GM19395 (cell line): ENCODE data around the gene NCKAP5.

Experiments
- ATAC-seq: cut with Tn5 transposase; IDR thresholded peaks from one replicate; pipeline ENCODE4 v1.9.1; 2021; ENCODE audit warnings: mild to moderate bottlenecking, moderate library complexity; ENCODE audit not compliant: unreplicated experiment

Gene NCKAP5

GRCh38 chr2:133177196-133177595 lies 391.1 kb downstream of the NCKAP5 start:
- no peak for ATAC-seq

- no peak for ATAC-seq
Measured at GRCh38 chr2:133175926-133176325, 392.3 kb downstream of the NCKAP5 start.

DNA sequence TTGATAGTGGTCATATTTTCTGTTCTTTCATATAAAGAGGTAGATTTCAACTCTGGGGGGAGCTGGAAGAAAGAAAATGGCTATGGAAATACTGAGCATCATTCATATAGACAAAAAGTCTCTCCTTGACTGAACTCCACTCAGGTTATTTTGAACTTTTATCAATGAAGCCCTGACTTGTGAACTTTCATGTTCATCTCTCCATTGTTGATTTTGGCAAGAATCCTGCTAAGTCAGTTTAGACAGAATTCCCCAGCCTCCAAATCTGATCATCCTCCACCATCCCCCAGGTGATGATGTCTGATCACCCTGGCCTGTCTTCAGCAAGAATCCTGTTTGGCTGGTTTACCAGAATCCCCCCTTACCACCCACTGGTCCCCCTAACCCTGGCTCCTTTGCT lies 395.0 kb downstream of the NCKAP5 start:
- no peak for ATAC-seq

- ATAC-seq = peak; percentile 74
Measured at GRCh38 chr2:133171393-133172004, 396.8 kb downstream of the NCKAP5 start.

- no peak for ATAC-seq
Measured at GRCh38 chr2:133169274-133169912, 398.9 kb downstream of the NCKAP5 start.

DNA sequence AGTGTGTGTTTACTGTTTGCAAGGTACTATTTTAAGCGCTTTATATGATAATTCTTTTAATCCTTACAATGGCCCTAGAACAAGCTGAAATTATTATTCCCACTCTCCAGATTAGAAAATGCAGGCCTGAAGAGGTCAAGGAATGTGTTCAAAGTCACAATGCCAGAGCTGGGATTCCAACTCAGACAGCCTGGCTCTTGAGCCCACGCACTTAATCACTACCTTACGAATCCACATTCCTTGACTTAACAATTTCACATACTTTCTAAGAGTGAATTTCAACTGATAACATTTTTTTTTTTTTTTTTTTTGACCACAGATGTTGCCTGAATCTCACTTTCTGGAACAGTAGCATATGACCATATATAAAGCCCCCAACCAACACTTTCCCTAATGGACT lies 400.3 kb downstream of the NCKAP5 start:
- no peak for ATAC-seq

DNA sequence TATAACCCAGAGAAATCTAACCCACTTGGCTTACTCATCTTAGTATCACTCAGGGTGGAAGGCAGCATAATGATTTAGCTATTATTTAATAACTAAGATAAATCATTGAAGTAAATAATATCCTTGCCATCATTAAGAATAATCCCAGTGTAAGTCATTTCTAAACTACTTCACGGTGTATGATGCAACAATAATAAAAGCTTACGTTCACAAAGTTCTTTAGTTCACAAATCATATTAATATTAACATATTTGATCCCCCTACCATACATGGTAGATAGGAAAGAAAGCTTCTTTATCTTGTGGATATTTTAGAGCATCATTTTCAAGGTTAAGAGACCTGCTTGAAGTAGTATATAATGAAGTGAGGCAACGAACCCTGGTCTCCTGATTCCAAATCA lies 401.0 kb downstream of the NCKAP5 start:
- no peak for ATAC-seq

DNA sequence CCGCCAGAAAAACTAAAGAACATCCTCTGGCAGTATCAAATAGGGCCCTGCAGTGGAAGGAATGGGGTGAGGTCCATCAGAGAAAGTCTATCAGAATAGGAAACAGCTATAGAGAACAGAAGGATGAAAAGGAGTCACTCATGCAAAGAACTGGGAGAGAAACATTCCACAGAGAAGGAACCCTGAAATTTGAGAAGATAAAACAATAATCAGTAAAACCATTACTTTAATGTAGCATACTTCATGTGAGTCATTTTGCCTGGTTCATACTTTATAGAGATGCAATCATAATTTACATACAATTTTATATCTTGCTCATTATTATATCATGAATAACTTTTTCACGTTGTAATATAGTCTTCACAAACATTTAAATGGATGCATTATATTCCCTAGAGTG lies 402.2 kb downstream of the NCKAP5 start:
- ATAC-seq = no peak

DNA sequence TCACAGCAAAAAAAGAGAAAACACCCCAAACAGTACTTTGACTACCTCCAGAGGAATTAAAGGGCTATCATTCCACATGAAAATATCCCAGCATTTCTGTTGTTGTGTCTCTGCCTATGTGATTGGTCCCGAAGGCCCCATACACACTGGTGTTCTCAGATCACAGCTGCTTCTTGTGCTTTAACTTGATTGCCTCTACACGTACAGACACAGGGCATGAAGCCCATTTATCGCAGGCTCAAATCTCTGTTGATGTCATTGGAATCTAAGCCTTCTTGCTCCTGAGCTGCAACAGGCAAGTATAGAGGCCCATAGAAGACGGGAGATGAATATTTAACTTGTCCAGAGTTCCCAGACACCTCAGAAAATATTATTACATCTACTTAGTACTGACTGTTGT lies 405.2 kb downstream of the NCKAP5 start:
- ATAC-seq = no peak

GRCh38 chr2:133158442-133158841 lies 409.8 kb downstream of the NCKAP5 start:
- no peak for ATAC-seq

DNA sequence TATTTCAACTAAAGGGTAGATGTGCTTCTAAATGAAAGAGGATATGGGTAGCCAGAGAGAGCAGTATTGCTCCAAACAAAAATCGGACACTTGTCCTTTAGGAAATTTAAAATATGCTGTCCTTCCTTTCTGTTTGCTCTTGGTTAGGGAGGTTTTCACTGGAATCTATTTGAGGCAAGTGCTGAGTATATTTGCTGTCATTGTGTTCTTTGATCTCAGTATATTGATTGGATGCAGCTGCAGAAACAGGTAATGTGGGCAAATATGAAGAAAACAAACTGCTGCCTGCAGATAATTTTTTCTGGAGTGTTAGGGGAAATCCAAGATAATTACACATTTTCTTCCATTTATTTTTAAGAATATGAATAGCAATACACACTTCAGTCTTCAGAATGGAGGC lies 410.2 kb downstream of the NCKAP5 start:
- no peak for ATAC-seq

DNA sequence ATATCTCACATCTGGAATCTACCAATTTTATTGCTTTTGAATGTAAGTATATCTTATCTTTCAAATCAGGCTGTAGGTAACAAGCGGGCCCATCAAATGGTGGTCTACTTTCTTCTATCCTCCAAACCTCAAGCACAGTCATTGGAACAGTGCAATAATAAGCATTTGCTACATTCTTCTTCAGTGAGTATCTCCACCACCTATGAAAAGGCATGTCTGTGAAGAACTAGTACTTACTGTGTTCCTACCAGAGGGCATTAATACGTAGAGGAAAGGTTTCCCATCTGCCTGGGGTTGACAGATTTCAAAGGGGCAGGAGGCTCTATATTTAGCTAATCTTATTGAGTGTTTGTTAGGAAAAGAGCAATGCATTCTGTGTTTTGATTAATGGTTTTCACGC lies 411.1 kb downstream of the NCKAP5 start:
- no peak for ATAC-seq

- ATAC-seq = no peak
Measured at GRCh38 chr2:133152801-133153200, 415.5 kb downstream of the NCKAP5 start.

GRCh38 chr2:133148187-133148586 lies 420.1 kb downstream of the NCKAP5 start:
- no peak for ATAC-seq

DNA sequence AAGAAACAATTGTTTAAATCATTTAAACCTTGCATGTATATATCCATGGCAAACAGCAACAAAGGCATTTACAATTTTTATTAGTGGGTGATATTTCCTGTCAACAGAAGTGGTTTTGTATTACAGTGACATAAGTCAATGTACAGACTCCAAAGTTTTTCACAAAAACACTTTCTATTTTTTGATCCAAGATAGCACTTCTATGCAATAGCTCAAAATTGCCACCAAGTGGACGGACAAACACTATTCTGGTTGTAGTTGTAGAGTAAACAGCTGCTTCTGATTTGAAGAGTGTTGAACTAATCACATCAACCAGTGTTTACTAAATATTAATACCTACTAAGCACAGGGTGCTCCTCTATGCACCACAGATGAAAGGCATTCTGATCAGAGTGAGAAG lies 421.4 kb downstream of the NCKAP5 start:
- no peak for ATAC-seq

DNA sequence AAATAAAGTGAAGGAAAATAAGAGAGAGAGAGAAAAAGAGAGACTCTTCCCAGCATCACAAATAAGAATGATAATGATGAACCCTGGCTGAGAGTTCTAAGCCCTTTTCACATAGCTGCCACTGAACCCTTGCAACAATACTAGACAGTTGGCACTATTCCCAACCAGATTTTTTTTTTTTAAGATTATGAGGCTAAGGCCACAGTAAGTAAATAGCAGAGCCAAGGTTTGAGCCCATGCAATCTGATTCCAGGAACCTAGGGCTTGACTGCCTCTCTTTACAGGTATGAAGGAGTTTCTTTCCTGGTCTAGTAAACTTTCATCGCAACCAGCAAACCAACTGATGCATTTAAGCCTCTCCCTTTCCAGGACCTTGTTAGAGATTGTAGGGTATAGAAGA lies 424.6 kb downstream of the NCKAP5 start:
- no peak for ATAC-seq

DNA sequence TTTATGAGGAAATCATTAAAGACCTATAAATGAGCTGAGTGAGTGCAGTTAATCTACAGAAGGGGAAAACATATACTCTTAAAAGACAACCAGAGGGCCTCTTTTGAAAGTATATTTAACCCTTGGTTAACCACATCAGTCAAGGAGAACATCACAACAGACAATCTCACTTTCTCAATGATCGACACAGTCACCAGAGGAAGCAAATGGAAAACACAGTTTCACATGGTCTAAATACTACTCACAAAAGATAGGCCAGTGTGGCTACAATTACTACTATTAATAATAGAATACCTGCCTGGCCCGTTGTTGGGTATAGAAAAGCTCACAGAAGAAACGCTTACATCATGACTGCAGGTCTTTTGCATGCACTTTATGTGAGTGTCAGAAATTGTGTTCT lies 426.2 kb downstream of the NCKAP5 start:
- ATAC-seq = no peak

DNA sequence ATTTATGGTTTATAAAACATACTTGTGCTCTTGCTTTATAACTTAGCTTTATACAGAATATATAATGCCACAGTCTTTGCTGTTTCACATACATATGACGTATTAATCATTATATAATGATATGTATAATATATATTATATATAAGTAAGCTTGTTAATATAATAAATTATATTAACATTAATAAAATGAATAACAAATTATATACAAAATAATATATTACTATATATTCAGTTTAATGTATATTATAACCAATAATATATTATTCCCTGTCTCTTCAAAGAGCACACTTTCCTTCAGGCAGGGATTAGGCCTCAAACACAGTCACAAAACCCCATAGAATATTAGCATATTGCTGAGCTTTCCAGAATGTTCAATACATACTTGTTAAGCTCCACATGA lies 427.6 kb downstream of the NCKAP5 start:
- no peak for ATAC-seq

DNA sequence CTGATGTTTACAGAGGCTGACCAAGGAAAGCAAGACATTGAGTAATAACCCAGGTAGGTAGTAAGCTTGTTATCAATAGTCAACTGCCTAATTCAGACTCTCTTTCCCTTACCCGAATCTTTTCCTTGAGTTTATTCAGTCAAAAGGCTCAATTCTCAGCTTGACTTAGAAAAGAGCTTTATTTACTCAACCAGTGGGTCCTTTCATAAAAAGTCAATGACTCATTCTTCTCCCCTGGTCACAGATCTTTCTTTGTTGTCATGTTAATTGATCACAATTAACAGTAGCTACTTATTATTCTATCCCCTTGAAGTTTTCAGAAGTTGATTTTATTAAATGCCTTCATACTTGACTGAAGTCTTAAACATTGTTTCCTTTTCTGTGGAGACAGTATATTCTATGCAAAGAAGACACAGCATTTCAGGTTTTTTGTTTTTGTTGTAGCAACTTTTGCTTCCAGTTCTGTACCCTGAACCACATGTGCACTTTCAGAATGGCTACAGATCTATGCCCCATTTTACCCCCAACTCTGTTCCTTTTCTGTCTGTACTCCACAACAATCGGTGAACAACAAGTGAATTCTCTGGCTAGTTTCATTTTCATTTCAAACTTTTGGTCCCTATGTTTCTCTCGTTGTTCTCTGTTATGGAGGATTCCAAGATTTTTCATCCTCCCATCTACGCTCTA lies 428.3 kb downstream of the NCKAP5 start:
- no peak for ATAC-seq

GRCh38 chr2:133138693-133139092 lies 429.6 kb downstream of the NCKAP5 start:
- ATAC-seq = no peak

- no peak for ATAC-seq
Measured at GRCh38 chr2:133135035-133135654, 433.1 kb downstream of the NCKAP5 start.
